ENCODE results near the gene HRH2.
A peak's percentile ranks its signal among the peaks of the same experiment; 100 is the strongest.

Gene HRH2

GRCh38 chr5:175692235-175692995 is 34.5 kb downstream of the HRH2 start:
- DNase-seq (ENCODE audit: low read depth in 2 of 2) = no peak

GRCh38 chr5:175692996-175693710 is 35.3 kb downstream of the HRH2 start:
- no peak for DNase-seq (ENCODE audit: low read depth in 2 of 2)

GRCh38 chr5:175693741-175694140 is 35.9 kb downstream of the HRH2 start:
- DNase-seq (ENCODE audit: low read depth in 2 of 2) = no peak

- no peak for DNase-seq (ENCODE audit: low read depth in 2 of 2)
These were observed 36.7 kb downstream of the HRH2 start for GRCh38 chr5:175694371-175695160.

GRCh38 chr5:175695161-175696126 is 37.6 kb downstream of the HRH2 start:
- DNase-seq (ENCODE audit: low read depth in 2 of 2) = no peak

GRCh38 chr5:175696139-175696854 is 38.4 kb downstream of the HRH2 start:
- peak; percentile 77 to 78 for DNase-seq (ENCODE audit: low read depth in 2 of 2)

GRCh38 chr5:175696855-175697198 is 39.0 kb downstream of the HRH2 start:
- no peak for DNase-seq (ENCODE audit: low read depth in 2 of 2)

GRCh38 chr5:175697846-175698245 is 40.0 kb downstream of the HRH2 start:
- no peak for DNase-seq (ENCODE audit: low read depth in 2 of 2)

GRCh38 chr5:175698401-175699115 is 40.7 kb downstream of the HRH2 start:
- DNase-seq (ENCODE audit: low read depth in 2 of 2) = no peak

GRCh38 chr5:175700991-175701390 is 43.1 kb downstream of the HRH2 start:
- no peak for DNase-seq (ENCODE audit: low read depth in 2 of 2)

- no peak for DNase-seq (ENCODE audit: low read depth in 2 of 2)
These were observed 43.9 kb downstream of the HRH2 start for GRCh38 chr5:175701797-175702196.

GRCh38 chr5:175706499-175706898 is 48.6 kb downstream of the HRH2 start:
- no peak for DNase-seq (ENCODE audit: low read depth in 2 of 2)

- DNase-seq (ENCODE audit: low read depth in 2 of 2) = no peak
These were observed 50.0 kb downstream of the HRH2 start for GRCh38 chr5:175707751-175708375.

GRCh38 chr5:175709276-175709781 is 51.5 kb downstream of the HRH2 start:
- DNase-seq (ENCODE audit: low read depth in 2 of 2) = no peak

GRCh38 chr5:175710326-175710725 is 52.5 kb downstream of the HRH2 start:
- DNase-seq (ENCODE audit: low read depth in 2 of 2) = no peak

- no peak for DNase-seq (ENCODE audit: low read depth in 2 of 2)
These were observed 53.2 kb downstream of the HRH2 start for GRCh38 chr5:175711031-175711430.

GRCh38 chr5:175711472-175712312 is 53.8 kb downstream of the HRH2 start:
- DNase-seq (ENCODE audit: low read depth in 2 of 2) = no peak

- no peak for DNase-seq (ENCODE audit: low read depth in 2 of 2)
These were observed 54.4 kb downstream of the HRH2 start for GRCh38 chr5:175712313-175712680.

- no peak for DNase-seq (ENCODE audit: low read depth in 2 of 2)
These were observed 54.8 kb downstream of the HRH2 start for GRCh38 chr5:175712681-175713085.
